ENCODE results near the gene HLA-B. TPM values are rescaled to one million over a fixed set of nuclear protein-coding genes. Genes with fewer than 3 reads are reported as not detected.
"Not testable (repeated sequence)": the region's sequence is repeated elsewhere in the genome, so short reads cannot be mapped to it uniquely, and the experiment has no call there.

Gene HLA-B
- polyA plus RNA-seq, 3 donors from 2014 or later, result 9,643 to 11,927 (median 10,594) TPM

DNA sequence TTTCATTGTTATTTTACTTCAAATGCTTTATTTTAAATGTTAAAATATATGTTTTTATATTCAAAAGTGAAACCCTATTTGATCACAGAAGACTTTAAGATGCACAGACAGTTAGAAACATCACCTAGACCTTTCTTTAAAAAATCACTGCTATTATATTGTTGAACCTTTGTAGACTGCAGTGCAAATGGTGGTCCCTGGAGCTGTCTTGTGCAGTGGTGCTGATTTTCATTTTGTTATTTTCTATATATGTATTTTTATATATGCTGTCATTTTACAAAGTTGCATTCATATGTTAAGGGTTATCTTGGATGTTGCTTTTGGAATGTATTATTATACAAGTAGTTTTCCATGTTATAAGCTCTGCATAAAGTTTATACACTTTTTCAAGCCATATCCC lies 18.7 kb upstream of the HLA-B start:
- DNase-seq, result no peak
- H3K4me3 Mint-ChIP-seq, result no peak overlapping the region
- peaks cover under 1 to 23% (median 8%) of the 10 kb centered on the region in 3 donors for H3K27me3 Mint-ChIP-seq (ENCODE audit: low read depth in 3 of 3)
- H3K27ac Mint-ChIP-seq, result no peak overlapping the region
- peaks cover 0 to 4% of the 10 kb centered on the region in 2 donors for H3K4me1 Mint-ChIP-seq
- peaks cover 0 to 1% (median 0%) of the 10 kb centered on the region in 6 donors for H3K9me3 Mint-ChIP-seq
- peaks cover 0 to 5% (median 5%) of the 10 kb centered on the region in 3 donors for H3K36me3 Mint-ChIP-seq

DNA sequence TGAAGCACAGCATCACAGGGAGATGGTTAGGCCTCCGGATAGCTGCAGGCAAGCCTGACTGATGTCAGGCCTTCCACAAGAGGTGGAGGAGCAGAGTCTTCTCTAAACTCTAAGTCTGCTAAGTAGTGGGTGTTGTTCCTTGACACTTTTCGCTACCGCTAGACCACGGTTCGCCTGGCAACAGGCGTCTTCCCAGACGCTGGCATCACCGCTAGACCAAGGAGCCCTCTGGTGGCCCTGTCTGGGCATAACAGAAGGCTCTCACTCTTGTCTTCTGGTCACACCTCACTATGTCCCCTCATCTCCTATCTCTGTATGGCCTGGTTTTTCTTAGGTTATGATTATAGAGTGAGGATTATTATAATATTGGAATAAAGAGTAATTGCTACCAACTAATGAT lies 17.1 kb upstream of the HLA-B start:
- not testable (repeated sequence) for H3K36me3 Mint-ChIP-seq, H3K4me3 Mint-ChIP-seq, H3K9me3 Mint-ChIP-seq, H3K27ac Mint-ChIP-seq, H3K4me1 Mint-ChIP-seq
- H3K27me3 Mint-ChIP-seq (ENCODE audit: low read depth in 3 of 3), result peaks cover 2 to 18% (median 8%) of the 10 kb centered on the region in 3 donors
- DNase-seq, result peak in 1 of 3 donors; percentile 40

DNA sequence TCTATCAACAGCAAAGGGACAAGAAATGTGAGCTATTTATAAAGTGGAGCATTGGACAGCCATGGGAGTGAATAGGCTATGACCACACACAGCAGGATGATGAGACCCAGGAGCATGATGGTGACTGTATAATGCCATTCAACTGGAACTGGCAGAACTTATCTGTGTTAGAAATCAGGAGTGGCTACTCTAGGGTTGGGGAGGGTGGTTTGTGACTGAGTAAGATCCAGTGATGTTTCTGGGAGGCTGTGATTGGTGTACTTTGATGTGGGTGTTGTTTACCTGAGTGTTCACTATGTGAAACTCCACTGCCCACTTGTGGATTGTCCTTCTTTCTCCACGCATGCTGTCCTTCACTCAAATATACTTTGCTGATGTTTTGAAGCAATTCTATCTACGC lies 11.5 kb upstream of the HLA-B start:
- H3K36me3 Mint-ChIP-seq, result peaks cover 0 to 5% (median 5%) of the 10 kb centered on the region in 3 donors
- peaks cover 5 to 24% (median 19%) of the 10 kb centered on the region in 3 donors for H3K27me3 Mint-ChIP-seq (ENCODE audit: low read depth in 3 of 3)
- no peak overlapping the region for H3K4me3 Mint-ChIP-seq
- DNase-seq, result no peak
- H3K27ac Mint-ChIP-seq, result no peak overlapping the region
- peaks cover 0 to 1% (median 0%) of the 10 kb centered on the region in 6 donors for H3K9me3 Mint-ChIP-seq
- peaks cover 8 to 14% of the 10 kb centered on the region in 2 donors for H3K4me1 Mint-ChIP-seq

DNA sequence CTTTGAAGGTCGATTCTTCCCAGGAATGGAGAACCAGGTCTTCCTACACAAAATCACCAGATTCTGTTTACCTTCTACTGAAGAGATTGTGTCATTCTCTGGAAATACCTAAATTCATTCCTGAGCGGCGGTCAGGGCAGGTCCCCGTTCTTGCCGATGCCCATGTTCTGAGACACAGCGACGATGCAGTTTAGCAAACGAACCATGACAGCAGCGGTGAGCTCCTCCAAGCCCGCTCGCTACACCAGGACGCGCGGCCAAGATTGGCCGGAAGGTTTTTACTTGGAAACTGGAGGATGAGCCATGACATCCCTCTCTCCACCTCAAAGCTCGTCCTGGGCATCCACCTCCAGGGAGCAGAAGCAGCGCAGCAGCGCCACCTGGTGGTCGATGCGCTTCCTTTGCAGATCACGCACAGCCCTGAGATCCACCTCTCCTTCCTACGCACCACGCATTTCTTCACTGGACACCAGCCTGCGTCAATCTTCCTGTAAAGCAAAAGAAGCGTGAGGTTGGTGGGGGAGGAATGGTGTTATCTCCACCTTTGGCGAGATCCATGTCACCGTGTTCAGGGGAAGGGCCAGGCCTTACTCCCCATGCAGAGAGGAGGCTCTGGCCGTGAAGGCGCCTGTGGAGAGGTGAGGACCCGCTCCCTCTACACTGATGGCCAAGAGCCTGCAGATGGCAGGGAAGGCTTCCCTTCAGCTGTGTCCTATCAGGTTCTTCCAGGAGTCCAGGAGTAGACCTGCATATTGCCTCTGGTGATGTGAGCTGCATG lies 9.9 kb upstream of the HLA-B start:
- Mint-ChIP-seq H3K27me3 (ENCODE audit: low read depth in 3 of 3) (peaks cover 5 to 15% (median 14%) of the 10 kb centered on the region in 3 donors), H3K27ac (peak overlapping the region in 2 of 6 donors; percentile 0 to 64), H3K4me3 (peak overlapping the region; percentile 59 to 84 (median 83)), H3K36me3 (peaks cover 0 to 5% (median 1%) of the 10 kb centered on the region in 3 donors), H3K9me3 (no peaks in the 10 kb centered on the region), H3K4me1 (peaks cover 8 to 14% of the 10 kb centered on the region in 2 donors)
- peak; percentile 83 to 87 (median 86) for DNase-seq

DNA sequence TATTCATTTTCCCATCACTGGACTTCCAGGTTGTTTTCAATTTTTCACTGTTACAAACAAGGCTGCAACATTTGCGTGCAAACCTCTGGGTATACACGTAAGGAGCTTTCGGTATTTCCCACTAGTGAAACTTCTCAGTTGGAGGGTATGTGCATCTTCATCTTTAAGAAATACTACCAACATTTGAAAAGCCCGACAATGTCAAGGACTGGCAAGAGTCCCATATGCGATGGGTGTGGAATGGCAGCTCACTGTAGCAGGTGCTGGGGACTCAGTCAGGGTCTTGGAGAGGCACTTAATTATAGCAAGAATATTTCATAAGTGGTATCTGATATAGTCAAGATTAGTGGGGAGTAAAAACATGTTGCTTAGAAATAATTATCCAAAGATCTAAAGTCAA lies 8.9 kb upstream of the HLA-B start:
- Mint-ChIP-seq H3K27ac (no peak overlapping the region), H3K9me3 (no peaks in the 10 kb centered on the region), H3K27me3 (ENCODE audit: low read depth in 3 of 3) (peaks cover 7 to 17% (median 14%) of the 10 kb centered on the region in 3 donors), H3K36me3 (peaks cover 0 to 4% (median 0%) of the 10 kb centered on the region in 3 donors), H3K4me3 (peak overlapping the region in 4 of 5 donors; percentile 48 to 83 (median 60)), H3K4me1 (peaks cover 8 to 14% of the 10 kb centered on the region in 2 donors)
- no peak for DNase-seq

DNA sequence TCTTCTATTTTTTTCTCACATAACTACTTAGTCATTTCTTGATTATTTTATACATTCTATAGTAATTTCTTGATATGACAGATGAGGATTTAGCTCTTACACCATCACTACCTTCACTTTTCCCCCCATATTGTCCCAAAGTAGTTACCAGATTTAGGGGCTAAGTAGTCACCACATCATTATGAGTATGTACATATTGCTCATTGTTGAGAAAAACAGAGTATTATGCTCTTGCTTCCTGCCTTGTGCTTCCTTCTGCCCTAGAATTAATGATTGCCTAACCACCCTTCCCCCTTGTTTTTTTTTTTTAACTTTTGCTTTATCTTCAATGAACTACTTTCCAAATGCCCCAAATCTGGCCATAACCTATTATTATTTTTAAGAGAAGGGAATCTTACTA lies 6.8 kb upstream of the HLA-B start:
- DNase-seq, result no peak
- peaks cover 6 to 13% (median 12%) of the 10 kb centered on the region in 3 donors for H3K27me3 Mint-ChIP-seq (ENCODE audit: low read depth in 3 of 3)
- no peak overlapping the region for H3K27ac Mint-ChIP-seq
- peaks cover 0 to 4% (median 0%) of the 10 kb centered on the region in 3 donors for H3K36me3 Mint-ChIP-seq
- H3K9me3 Mint-ChIP-seq, result no peaks in the 10 kb centered on the region
- H3K4me3 Mint-ChIP-seq, result no peak overlapping the region
- peaks cover 14 to 20% of the 10 kb centered on the region in 2 donors for H3K4me1 Mint-ChIP-seq

DNA sequence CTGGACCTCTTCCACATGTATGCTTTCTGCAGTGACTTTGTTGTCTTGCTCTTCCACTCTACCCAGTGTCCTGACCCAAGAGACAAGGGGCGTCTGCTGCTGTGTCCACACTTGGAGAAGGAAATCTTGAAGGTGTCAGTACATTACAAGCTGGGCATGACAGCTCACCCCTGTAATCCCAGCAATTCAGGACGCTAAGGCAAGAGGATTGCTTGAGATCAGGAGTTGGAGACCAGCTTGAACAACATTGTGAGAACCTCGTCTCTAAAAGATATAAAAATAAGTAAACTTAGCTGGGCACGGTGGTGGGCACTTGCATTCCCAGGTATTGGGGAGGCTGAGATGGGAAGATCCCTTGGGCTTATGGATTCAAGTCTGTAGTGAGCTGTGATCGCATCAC lies 5.8 kb upstream of the HLA-B start:
- no peak for DNase-seq
- Mint-ChIP-seq H3K27ac (no peak overlapping the region), H3K27me3 (ENCODE audit: low read depth in 3 of 3) (peaks cover 3 to 11% (median 7%) of the 10 kb centered on the region in 3 donors), H3K36me3 (peaks cover 0 to 4% (median 0%) of the 10 kb centered on the region in 3 donors), H3K9me3 (no peaks in the 10 kb centered on the region), H3K4me1 (peaks cover 25 to 31% of the 10 kb centered on the region in 2 donors), H3K4me3 (no peak overlapping the region)

DNA sequence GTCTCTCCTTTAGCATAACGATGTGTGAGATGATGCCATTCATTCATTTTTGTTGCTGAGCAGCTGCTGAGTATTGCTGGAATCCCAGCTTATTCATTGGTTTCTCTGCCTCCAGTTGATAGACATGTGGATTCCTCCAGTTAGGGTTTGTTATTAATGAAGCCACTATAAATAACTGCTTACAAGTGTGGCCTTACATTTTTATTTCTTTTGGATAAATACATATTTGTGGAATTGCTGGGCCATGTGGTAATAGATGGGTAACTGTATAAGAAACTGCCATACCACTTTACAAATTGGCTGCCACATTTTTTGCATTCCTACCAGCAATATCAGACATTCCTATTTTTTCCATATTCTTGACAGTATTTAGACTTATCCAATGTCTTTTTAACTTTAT lies 2.6 kb upstream of the HLA-B start:
- DNase-seq, result no peak
- Mint-ChIP-seq H3K27ac (peak overlapping the region in 5 of 6 donors; percentile 39 to 100 (median 82)), H3K27me3 (ENCODE audit: low read depth in 3 of 3) (peaks cover 28 to 34% (median 31%) of the 10 kb centered on the region in 3 donors), H3K36me3 (peaks cover 15 to 20% (median 17%) of the 10 kb centered on the region in 3 donors), H3K9me3 (no peaks in the 10 kb centered on the region), H3K4me1 (peaks cover 35% of the 10 kb centered on the region in 2 donors), H3K4me3 (peak overlapping the region in 1 of 5 donors; percentile 45)

DNA sequence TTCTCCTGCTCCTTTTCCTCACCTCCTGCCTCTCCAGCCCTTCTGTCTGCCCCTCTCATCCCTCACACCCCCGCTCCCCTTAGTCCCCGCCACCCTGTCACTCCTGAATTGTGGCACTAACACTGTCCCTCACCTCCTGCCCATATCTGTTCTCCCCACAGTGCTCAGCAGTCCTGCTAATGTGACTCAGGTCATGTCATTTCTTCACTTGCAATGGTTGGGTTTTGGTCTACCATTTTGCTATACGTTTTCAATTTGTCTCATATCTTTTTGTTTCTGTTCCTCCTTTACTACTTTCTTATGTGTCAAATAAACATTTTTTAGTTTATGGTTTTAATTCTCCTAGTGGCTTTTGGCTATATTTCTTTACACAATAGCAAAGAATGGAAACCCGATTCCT lies 1.3 kb upstream of the HLA-B start:
- Mint-ChIP-seq H3K27ac (peak overlapping the region; percentile 99 to 100 (median 100)), H3K4me1 (peaks cover 47 to 48% of the 10 kb centered on the region in 2 donors), H3K9me3 (no peaks in the 10 kb centered on the region), H3K27me3 (ENCODE audit: low read depth in 3 of 3) (peaks cover 41 to 46% (median 44%) of the 10 kb centered on the region in 3 donors), H3K4me3 (peak overlapping the region; percentile 96 to 99 (median 97)), H3K36me3 (peaks cover 27 to 33% (median 29%) of the 10 kb centered on the region in 3 donors)
- DNase-seq, result peak in 1 of 3 donors; percentile 10

DNA sequence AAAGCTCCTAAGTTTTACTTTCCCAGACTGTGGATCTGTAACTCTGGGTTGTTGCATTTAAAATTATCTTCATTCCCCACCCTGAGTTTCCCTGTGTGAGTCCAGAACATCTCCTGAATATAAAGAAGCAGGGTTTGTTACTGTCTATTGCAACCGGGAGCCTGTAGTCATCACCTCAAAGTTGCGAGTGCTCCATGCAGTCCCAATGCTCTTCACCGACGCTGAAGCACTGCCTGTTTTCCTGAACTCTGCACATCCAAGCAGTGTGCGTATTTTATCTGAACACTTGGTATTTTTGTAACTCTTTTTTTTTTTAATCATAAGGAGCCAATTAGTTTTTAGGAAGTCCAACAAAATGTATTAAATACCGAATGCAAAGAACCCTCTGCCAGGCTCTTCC lies 907 bp upstream of the HLA-B start:
- Mint-ChIP-seq H3K27ac (peak overlapping the region; percentile 99 to 100 (median 100)), H3K9me3 (no peaks in the 10 kb centered on the region), H3K4me3 (peak overlapping the region; percentile 96 to 99 (median 97)), H3K4me1 (peaks cover 52% of the 10 kb centered on the region in 2 donors), H3K36me3 (peaks cover 32 to 35% (median 33%) of the 10 kb centered on the region in 3 donors), H3K27me3 (ENCODE audit: low read depth in 3 of 3) (peaks cover 45 to 51% (median 48%) of the 10 kb centered on the region in 3 donors)
- DNase-seq, result no peak

DNA sequence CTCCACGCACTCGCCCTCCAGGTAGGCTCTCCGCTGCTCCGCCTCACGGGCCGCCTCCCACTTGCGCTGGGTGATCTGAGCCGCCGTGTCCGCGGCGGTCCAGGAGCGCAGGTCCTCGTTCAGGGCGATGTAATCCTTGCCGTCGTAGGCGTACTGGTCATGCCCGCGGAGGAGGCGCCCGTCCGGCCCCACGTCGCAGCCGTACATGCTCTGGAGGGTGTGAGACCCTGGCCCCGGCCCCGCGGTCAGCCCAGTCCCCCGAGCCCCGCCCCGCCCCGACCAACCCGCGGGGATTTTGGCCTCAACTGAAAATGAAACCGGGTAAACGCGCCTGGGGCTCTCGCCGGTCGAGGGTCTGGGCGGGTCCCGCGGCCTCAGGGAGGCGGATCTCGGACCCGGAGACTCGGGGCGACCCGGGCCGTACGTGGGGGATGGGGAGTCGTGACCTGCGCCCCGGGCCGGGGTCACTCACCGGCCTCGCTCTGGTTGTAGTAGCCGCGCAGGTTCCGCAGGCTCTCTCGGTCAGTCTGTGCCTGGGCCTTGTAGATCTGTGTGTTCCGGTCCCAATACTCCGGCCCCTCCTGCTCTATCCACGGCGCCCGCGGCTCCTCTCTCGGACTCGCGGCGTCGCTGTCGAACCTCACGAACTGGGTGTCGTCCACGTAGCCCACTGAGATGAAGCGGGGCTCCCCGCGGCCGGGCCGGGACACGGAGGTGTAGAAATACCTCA lies 598 bp downstream of the HLA-B start:
- Mint-ChIP-seq H3K36me3 (peaks cover 32 to 37% (median 37%) of the 10 kb centered on the region in 3 donors), H3K27ac (peak overlapping the region; percentile 53 to 100 (median 100)), H3K4me1 (peaks cover 65 to 67% of the 10 kb centered on the region in 2 donors), H3K27me3 (ENCODE audit: low read depth in 3 of 3) (peaks cover 59 to 64% (median 59%) of the 10 kb centered on the region in 3 donors), H3K9me3 (no peaks in the 10 kb centered on the region), H3K4me3 (peak overlapping the region; percentile 96 to 99 (median 97))
- DNase-seq, result peak; percentile 62 to 71 (median 70)

DNA sequence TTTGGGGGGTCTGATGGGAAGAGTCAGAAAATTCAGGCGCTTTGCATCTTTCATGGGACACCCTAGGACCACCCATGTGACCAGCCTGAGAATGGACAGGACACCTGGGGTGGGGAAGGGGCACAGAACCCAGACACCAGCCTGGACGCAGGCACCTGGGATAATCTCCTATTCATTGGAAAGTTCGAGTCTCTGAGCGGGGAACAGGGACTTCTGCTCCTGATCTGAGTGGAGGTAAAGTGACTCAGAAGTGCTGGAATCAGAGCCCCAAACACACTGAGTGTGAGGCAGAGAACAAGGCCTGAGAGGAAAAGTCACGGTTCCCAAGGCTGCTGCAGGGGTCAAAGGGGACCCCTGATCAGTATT lies 1.4 kb downstream of the HLA-B start:
- Mint-ChIP-seq H3K27ac (peak overlapping the region; percentile 46 to 100 (median 96)), H3K4me3 (peak overlapping the region; percentile 96 to 99 (median 97)), H3K9me3 (no peaks in the 10 kb centered on the region), H3K36me3 (peaks cover 32 to 37% (median 37%) of the 10 kb centered on the region in 3 donors), H3K27me3 (ENCODE audit: low read depth in 3 of 3) (peaks cover 63 to 69% (median 65%) of the 10 kb centered on the region in 3 donors), H3K4me1 (peaks cover 69 to 75% of the 10 kb centered on the region in 2 donors)
- DNase-seq, result peak; percentile 14 to 41 (median 32)

DNA sequence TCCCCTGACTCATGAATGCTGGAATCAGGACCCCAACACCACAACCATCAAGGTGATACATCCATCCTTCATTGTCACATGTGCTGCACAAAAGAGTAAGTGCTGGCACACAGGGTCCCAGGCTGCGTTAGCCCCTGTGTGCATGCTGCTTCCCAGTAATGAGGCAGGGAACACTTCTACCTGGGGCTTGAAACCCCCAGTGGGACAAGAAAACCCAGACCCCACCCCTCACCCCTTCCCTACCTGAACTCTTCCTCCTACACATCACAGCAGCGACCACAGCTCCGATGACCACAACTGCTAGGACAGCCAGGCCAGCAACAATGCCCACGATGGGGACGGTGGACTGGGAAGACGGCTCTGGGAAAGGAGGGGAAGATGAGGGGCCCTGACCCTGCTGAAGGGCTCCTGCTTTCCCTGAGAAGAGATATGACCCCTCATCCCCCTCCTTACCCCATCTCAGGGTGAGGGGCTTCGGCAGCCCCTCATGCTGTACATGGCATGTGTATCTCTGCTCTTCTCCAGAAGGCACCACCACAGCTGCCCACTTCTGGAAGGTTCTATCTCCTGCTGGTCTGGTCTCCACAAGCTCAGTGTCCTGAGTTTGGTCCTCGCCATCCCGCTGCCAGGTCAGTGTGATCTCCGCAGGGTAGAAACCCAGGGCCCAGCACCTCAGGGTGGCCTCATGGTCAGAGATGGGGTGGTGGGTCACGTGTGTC lies 2.0 kb downstream of the HLA-B start:
- peak; percentile 22 to 30 (median 27) for DNase-seq
- Mint-ChIP-seq H3K36me3 (peaks cover 32 to 37% (median 37%) of the 10 kb centered on the region in 3 donors), H3K9me3 (no peaks in the 10 kb centered on the region), H3K27ac (peak overlapping the region; percentile 46 to 100 (median 96)), H3K4me3 (peak overlapping the region; percentile 96 to 99 (median 97)), H3K4me1 (peaks cover 69 to 80% of the 10 kb centered on the region in 2 donors), H3K27me3 (ENCODE audit: low read depth in 3 of 3) (peaks cover 65 to 69% (median 66%) of the 10 kb centered on the region in 3 donors)
